CD4-positive, alpha-beta T cell treated with Interleukin-15 for 1 hour (primary cell): Measurements from ENCODE around the gene RHOA.
"Not testable (repeated sequence)": the region's sequence is repeated elsewhere in the genome, so short reads cannot be mapped to it uniquely, and the experiment has no call there.

Experiments
- DNase-seq: peaks from one replicate; pipeline ENCODE4 v3.0.0-alpha.2; 2020

RHOA gene

DNA sequence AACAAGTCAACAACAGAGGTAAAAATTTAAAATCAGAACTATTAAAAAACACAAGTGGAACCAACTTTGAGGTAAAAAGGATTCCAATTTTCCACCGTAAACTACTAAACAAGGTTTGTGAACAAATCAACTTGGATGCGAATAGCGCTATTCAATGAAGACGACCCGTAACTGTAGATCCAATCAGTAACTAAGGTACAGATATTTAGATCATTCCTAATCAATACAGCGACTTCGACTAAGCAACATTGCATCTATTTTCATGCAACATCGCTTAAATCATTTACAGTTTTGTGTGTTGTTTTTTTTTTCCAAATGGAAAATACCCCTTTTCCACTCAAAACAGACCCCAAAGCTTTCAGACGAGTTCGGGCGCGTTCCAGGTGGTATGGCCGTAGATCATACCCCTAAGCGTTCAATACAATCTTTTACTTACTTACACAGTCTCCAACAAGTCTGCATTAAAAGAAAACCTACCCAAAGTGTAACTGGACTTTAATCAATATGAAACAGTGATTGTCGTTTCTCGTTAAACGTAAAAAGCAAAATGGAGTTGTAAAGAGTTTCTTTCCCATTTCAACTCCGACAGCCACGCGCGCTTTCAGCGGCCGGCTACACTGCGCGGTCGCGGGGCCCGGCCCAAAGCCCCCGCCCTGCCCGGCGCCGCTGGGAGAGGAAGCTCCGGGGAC is 786 bp downstream of the RHOA start:
- no peak for DNase-seq

- no peak for DNase-seq
These were observed 1.5 kb downstream of the RHOA start for GRCh38 chr3:49410066-49410845.

DNA sequence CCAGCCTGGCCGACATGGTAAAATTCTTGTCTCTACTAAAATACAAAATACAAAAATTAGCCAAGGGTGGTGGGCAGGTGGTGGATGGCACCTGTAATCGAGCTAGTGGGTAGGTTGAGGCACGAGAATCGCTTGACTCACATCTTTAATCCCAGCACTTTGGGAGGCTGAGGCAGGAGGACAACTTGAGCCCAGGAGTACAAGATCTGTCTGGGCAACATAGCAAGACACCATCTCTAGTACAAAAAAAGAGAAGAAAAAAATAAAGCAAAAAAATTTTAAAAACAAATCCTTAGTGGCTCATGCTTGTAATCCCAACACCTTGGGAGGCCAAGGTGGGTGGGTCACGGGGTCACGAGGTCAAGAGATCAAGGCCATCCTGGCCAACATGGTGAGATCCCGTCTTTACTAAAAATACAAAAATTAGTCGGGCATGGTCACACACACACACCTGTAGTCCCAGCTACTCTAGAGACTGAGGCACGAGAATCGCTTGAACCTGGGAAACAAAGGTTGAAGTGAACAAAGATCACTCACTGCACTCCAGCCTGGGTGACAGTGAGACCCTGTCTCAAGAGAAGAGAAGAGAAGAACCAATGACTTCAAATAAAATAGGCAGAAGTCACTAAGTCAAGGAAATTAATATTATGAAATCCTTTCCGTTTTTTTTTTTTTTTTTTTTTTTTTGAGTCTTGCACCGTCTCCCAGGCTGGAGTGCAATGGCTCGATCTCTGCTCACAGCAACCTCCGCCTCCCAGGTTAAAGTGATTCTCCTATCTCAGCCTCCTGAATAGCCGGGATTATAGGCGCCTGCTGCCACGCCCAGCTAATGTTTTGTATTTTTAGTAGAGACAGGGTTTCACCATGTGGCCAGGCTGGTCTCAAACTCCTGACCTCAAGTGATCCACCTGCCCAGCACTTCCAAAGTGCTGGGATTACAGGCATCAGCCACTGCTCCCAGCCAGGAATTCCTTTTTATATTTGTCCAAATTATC is 4.9 kb downstream of the RHOA start:
- DNase-seq, result no peak

- DNase-seq, result not testable (repeated sequence)
These were observed 6.2 kb downstream of the RHOA start for GRCh38 chr3:49405570-49405969.

DNA sequence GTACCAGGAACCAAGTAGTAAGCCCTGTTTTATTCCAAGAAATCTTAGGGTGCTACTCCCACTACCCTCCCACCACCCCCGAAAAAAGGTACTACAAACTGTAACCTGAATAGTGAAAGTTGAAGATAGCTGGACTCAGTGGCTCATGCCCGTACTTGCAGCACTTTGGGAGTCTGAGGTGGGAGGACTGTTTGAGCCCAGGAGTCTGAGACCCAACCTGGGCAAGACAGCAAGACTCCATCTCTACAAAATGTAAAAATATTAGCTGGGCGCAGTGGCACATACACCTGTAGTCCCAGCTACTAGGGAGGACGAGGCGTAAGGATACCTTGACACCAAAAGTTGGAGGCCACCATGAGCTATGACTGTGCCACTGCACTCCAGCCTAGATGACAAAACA is 7.9 kb downstream of the RHOA start:
- DNase-seq, result no peak

- no peak for DNase-seq
These were observed 10.0 kb downstream of the RHOA start for GRCh38 chr3:49401766-49402165.

- DNase-seq, result no peak
These were observed 12.3 kb downstream of the RHOA start for GRCh38 chr3:49399461-49399860.

- DNase-seq, result no peak
These were observed 14.3 kb downstream of the RHOA start for GRCh38 chr3:49397470-49397869.

DNA sequence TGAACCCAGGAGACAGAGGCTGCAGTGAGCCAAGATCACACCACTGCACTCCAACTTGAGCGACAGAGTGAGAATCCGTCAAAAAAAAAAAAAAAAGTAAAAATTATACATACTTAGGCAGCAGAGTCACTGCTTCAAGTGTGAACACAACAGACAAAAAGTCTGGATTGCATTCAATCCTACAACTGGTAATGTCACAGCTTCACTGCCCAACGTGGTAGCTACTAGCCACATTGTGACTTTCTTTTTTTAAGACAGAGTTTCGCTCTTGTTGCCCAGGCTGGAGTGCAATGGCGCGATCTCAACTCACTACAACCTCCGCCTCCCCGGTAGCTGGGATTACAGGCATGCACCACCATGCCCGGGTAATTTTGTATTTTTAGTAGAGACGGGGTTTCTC is 20.5 kb downstream of the RHOA start:
- not testable (repeated sequence) for DNase-seq

DNA sequence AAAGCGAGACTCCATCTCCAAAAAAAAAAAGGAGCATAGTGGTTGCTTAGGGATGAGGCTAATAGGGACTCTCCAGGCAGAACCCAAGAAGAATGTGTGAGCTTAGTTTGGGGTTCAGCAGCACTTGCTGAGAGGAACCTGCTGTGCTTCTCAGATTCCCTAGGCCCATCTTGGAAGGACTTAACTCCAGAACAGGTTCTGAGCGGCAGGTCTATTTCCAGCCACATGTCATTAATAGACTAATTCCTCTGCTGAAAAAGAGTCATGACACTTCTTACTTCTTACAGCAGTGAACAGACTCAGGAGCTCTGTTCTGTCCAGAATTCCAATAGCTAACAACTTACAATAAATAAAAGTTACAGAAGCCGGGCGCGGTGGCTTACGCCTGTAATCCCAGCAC is 22.5 kb downstream of the RHOA start:
- no peak for DNase-seq

GRCh38 chr3:49388289-49388820 is 23.4 kb downstream of the RHOA start:
- DNase-seq, result no peak

- no peak for DNase-seq
These were observed 24.1 kb downstream of the RHOA start for GRCh38 chr3:49387721-49388120.

DNA sequence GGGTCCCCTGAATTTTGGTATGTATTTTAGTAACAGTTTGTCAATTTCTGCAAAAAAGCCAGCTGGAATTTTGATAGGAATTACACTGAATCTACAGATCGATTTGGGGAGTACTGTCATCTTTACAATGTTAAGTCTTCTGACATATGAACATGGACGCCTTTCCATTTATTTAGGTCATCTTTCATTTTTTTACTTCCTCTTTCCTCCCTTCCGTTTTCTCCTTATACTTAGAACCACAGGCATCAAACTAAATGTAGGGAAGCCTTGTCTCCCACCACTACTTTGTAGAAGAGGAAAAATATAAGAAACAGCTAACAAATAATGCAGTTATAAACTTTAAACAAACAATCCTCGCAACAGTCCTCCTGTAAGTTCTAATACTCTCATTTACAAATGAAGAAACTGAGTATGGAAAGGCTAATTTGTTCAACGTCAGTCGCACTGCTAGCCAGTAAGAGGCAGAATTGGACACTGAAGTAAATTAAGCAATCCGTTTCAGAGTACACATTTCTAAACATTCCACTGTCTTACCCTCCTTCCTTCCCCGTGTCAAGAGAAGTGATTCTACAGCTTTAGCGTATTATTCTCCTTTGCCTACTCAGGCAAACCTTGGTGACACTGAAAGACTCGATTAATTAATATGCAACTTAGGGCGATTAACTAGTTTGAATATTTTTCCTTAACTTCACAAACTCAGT is 25.6 kb downstream of the RHOA start:
- DNase-seq, result no peak

- DNase-seq, result no peak
These were observed 26.2 kb downstream of the RHOA start for GRCh38 chr3:49385617-49386016.

DNA sequence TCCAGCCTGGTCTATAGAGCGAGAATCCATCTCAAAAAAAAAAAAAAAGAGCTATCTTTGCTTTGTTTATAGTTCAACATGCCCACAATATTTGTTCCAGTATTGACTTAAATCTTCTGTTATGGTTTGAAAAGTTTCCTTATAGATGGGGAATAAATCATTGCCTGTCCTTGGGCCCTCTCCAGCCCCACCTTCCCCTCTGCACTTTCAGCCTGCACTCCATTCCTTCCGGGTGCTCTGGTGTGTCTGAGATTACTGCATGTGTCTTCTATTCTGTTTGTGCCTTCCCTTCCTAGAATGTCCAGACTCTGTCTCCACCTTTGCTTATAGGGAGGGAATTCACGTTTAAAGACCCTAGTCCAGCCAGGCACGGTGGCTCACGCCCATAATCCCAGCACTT is 28.4 kb downstream of the RHOA start:
- DNase-seq, result no peak

DNA sequence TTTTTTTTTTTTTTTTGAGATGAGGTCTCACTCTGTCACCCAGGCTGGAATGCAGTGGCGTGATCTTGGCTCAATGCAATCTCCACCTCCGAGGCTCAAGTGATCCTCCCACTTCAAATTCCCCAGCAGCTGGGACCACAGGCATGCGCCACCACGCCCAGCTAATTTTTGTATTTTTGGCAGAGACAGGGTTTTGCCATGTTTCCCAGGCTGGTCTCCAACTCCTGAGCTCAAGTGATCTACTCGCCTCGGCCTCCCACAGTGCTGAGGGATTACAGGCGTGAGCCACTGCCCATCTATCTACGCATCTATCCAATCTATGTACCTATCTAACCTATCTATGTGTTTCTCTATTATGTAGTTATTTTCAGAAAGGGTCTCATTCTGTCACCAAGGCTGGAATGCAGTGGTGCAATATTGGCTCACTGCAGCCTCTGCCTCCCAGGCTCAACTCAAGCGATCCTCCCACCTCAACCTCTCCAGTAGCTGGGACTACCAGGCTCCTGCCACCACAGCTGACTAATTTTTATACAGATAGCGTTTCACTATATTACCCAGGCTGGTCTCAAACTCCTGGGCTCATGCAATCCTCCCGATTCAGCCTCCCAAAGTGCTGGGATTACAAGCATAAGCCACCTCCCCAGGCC is 33.4 kb downstream of the RHOA start:
- no peak for DNase-seq

GRCh38 chr3:49377483-49377882 is 34.3 kb downstream of the RHOA start:
- DNase-seq, result peak; percentile 46

GRCh38 chr3:49371946-49372345 is 39.8 kb downstream of the RHOA start:
- DNase-seq, result no peak

GRCh38 chr3:49370585-49371290 is 41.0 kb downstream of the RHOA start:
- DNase-seq, result no peak

DNA sequence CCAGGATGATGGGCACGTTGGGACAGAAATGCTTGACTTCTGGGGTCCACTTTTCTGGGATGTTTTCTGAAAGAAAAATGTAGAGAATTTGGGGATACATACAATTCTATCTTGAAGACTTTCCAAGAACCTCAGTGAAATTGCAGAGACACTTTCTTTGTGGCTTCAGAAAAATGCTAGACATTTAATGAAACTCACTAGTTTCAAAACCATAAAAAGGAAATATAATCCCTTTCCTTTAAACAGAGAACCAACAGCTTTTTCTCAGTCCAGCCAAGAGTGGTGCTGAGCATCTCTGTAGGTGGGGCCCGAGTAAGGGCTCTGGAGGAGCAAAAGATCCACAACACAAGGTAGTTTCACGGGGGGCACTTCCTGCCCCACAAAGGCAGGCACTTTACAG is 49.2 kb downstream of the RHOA start:
- no peak for DNase-seq

DNA sequence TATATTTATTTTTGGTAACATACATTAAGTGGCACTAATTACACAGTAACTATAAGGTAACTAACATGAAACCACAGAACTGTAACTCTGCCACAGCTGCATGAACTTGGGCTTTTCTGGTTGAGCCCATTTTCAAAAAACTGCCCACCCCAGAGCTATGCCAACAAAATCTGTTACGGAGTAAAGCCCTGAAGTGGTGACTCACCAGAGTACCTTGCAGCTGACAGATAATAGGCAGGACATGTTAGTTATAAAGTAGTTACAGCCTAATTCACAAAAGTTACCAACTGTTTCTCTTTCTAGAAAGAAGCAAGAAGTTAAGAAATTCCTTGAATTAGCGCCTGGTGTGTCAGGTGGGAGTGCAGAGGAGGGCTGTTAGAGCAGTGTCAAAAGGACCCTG is 52.2 kb downstream of the RHOA start:
- DNase-seq, result no peak
